NOMO-1 treated with DMSO at 0.1 percent for 48 hours (cell line): Measurements from ENCODE around the gene VIPR2.

Experiments
- DNase-seq: peaks from one replicate; lab custom pipeline; 2025; ENCODE audit not compliant: unreplicated experiment; lab: John Stamatoyannopoulos, UW

Gene VIPR2

DNA sequence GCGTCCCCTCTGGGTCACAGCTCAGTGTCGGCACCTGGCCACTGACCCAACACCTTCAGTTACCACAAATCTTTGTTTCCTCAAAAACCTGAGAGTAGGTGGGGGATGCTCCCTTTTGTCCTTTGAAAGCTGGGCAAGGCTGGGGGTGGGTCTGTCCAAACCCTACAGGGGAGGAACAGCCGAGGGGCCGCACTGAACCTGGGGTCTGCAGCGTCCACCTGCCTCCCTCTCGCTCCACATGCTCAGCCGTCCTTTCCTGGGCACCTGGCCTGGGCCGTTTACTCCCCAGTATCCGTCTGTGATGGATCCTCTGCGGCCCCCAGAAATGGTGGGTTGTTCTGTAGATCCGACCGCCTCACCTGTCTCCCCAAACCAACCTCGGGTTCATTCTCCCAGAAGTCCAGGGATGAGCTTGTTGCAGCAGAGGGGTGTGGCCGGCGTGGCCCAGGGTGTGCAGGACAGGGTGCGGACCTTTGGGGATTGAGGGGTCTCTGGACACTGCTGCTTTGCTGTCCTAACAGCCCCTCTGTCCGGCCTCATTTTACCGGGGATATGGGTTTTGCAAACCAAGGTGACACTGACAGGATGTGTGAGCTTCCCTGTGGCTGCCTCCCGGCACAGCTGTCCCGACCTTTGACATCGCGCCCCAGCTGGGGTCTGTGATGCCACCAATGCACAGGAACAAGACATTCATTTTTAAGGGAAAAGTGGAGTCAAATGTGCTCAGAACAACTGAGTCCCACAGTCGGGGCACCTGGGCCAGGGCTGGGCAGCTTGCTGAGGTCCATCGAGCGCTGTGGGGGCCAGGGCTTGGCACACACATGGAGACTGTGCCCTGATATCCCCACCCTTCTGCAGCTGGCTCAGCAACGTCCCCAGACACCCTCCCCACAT, 115.9 kb downstream of the VIPR2 start:
- no peak for DNase-seq

DNA sequence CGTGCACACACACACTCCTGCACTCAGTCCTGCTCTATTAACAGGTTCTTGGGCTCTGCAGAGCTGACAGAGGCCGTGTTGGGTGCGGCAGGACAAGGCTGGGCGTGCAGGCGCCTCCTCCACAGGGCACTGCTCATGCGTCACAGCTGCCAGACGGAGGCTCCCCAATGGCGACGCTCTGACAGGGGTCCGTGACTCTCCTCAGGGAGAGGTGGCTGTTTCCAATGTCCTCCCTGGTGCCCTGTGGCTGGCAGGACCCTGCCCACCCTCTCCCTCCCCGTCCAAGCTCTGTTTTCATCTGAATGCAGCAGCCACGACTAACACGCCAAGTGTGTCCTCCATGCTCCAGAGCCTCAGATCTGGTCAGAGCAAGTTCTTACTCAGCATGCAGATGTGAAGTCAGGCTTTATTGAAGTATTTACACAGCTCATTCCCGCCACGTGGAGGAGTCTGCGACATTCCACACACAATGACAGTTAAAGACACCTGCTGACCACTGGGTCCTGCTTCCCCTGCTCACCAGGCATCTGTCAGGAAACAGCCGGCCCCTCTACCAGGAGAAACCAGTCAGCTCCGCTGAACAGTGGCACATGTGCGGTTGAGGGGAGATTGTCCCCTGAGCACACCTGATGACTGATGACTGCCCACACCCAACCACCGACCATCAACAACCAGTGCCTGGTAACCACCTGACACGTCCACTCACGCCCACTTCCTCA, 116.7 kb downstream of the VIPR2 start:
- no peak for DNase-seq

DNA sequence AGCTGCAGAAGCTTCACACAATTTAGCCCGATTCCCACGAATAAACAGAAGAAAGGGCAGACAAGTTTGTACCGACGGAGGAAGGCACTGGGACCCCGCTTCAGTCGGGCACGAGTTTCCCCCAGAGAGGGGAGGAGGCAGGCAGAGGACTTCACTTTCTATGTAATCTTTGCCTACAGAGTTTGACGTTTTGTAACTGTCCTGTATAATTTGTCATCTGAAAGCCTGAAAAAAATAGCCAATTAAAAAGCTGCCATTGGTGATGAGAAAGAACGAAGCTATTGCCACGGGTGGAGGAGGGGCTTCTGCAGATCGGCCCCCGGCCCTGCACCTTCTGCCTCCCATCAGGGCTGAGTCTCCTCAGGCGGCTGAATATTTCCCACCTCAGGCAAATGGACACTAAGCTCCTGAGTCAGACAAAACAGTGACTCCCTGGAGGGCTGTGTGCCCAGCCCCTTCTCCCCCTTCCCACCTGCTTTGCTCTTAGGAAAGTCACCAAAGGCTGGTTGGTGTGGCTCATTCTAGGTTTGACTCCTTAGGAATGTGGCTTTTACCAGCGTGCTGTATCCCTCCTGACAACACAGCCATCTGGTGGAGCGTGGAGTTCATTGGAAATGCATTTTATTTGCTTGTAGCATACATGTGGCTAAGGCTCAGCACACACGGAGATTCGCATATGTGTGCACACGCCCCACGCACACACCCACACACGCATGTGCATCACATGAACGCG, 117.4 kb downstream of the VIPR2 start:
- DNase-seq = no peak

GRCh38 chr7:159026271-159027055, 118.2 kb downstream of the VIPR2 start:
- DNase-seq = no peak

DNA sequence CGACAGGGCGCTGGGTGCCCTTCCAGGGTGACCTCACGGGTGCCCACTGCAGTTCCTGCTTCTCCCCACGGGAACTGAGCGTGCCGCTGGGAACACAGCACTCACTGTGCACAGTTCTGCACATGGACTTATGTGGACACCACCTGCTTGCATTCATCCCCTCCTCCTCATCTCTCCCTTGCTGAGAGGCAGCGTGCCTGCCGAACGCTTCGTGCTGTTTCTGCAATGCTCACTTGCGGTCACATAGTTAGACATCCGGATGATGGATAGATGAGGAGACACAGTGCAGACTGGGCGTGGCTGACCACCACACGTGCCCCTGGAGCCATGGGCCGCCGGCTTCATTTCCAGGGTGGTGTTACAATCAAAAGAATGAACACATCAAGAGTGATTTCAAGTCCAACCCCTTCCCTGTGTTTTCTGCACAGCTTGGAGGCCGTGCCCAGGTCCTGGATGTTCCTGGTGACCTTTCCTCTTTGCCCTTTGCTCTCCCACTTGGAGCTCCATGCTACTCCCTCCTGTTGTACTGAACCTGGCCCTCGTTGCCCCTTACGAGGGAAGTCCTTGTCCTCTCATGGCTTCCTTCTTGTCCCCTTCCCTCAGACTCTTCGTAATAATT, 119.4 kb downstream of the VIPR2 start:
- DNase-seq = peak; percentile 76

GRCh38 chr7:159024280-159024951, 120.3 kb downstream of the VIPR2 start:
- DNase-seq = no peak

DNA sequence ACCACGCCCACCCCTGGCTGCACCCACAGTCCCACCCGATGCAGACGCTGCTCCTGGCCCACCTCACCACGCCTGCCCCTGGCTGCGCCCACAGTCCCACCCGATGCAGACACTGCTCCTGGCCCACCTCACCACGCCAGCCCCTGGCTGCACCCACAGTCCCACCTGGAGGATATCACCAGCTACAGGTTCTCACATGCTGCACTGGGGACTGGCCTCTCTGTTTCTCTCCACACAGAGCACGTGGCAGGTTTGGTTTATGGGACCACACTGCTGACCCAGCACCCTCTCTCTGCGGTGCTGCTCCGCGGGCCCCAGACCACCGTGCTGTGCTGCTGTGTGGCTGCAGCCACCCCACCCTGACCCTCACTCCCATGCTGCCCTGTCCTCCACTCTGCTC, 120.9 kb downstream of the VIPR2 start:
- no peak for DNase-seq

- DNase-seq = no peak
Observed at GRCh38 chr7:159023206-159023605, 121.5 kb downstream of the VIPR2 start.

- DNase-seq = no peak
Observed at GRCh38 chr7:159022238-159022993, 122.3 kb downstream of the VIPR2 start.

DNA sequence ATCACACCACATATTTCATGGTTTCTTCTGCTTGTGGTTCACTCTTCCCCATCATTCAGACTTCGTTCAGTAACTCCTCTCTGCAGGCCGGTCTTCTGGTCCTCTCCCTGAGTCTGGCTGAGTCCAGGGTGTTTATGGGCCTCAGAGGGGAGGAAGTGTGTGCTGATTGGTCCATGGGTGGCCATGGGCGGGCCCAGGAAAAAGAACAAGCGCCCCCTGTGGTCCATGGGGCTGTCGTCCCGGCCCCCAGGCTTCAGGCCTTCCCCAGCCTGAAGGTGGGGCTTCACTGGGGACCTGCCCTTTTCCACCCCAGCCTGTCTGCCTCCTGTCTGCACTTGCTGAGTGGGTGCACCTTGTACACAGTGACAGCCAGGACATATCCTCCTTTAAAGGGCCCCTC, 123.7 kb downstream of the VIPR2 start:
- no peak for DNase-seq

DNA sequence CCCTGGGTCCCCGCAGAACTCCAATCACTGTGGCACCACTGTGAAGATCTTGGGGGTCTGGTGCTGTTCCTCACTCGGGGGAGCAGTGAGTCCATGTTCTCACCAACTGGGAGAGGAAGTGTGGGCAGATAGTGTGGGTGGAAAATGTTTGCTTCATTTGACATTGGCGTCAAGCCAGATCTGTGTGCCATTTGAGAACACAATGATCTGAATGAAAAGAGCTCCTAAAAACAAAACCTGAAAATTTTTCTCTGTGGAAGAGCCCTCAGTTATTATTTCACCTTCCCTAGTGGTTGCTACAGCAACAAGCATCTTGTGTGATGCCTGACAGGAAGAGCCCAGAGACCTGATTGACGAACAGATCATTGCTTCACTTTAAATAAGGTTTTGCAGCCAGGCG, 125.6 kb downstream of the VIPR2 start:
- DNase-seq = no peak

GRCh38 chr7:159017741-159018140, 126.9 kb downstream of the VIPR2 start:
- DNase-seq = no peak

- no peak for DNase-seq
Observed at GRCh38 chr7:159017210-159017609, 127.5 kb downstream of the VIPR2 start.

DNA sequence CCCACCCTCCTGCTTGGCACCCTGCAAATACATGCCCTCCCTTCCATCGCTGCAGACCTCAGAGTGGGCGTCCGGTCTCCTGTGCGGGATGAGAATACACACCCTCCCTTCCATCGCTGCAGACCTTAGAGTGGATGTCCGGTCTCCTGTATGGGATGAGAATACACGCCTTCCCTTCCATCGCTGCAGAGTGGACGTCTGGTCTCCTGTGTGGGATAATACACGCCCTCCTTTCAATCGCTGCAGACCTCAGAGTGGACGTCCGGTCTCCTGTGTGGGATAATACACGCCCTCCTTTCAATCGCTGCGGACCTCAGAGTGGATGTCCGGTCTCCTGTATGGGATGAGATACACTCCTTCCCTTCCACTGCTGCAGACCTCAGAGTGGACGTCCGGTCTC, 128.1 kb downstream of the VIPR2 start:
- DNase-seq = no peak

- no peak for DNase-seq
Observed at GRCh38 chr7:159015454-159016410, 128.9 kb downstream of the VIPR2 start.

GRCh38 chr7:159015081-159015453, 129.6 kb downstream of the VIPR2 start:
- no peak for DNase-seq

DNA sequence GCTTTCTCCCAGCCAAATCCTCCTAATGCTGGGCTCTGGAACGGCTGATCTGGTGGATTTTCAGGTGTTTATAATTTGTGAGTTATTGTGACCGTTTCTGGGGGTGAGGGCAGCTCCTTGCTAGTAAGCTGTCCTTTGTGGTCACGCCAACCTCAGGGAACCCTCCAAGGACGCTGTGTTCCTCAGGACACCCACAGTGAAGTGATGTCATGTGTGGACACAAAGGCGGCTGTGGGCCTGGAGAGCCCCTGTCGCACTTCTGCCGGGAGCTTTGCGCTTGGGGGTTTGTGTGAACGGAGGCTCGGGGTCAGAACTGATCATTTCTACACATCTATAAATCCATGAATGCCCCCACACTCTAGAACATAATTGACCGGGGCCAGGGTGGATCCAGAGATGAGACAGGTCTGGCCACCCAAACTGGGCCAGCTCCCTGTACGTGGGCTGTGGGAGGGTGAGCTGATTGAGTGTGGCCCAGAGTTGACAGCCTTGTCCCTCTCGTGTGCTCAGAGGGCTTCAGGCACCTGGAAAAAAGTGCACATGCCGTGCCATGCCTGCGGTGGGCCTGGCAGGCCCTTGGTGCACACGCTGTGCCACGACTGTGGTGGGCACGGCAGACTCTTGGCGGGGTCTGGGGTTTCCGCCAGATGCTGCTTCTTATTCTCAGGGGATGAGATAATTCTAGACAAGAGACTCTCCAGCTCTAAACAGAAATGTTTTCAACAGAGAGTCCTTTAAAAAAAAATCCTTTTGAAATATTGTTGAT, 130.2 kb downstream of the VIPR2 start:
- DNase-seq = no peak
